PC-3 (cell line): ENCODE data around the gene FRK. TPM values are rescaled to one million over a fixed set of nuclear protein-coding genes. Genes with fewer than 3 reads are reported as not detected.

Experiments used
- ATAC-seq: fragments of 200-7000 bp; cut with Tn5 transposase; 2 replicates; pipeline ENCODE4 v1.9.1; 2020; ENCODE audit warnings: mild to moderate bottlenecking, moderate library complexity
- BruUV-seq: library from RNA; stranded (reverse); fragments of 400-500 nt; replicated peaks from 2 replicates; lab custom pipeline; 2021; lab: Mats Ljungman, UMichigan
- CTCF ChIA-PET: fragments of 300-600 bp; sonication (Branson Sonifier 250); formaldehyde crosslinking; loops from one replicate; lab custom pipeline; 2022; ENCODE audit warnings: antibody characterized with exemption; lab: Charles Lee
- POLR2A ChIA-PET: fragments of 300-600 bp; sonication (Branson Sonifier 250); formaldehyde crosslinking; loops from one replicate; lab custom pipeline; 2022; ENCODE audit warnings: antibody characterized with exemption; ENCODE audit not compliant: unreplicated experiment; lab: Charles Lee
- DNase-seq: peaks from one replicate; pipeline ENCODE4 v3.0.0-alpha.2; 2015
- H2AFZ ChIP-seq: fragments of 300-600 bp; sonication (generic); 2 replicates; pipeline ENCODE4 v1.6.0; 2016; ENCODE audit warnings: antibody characterized with exemption, low read length
- H3F3A ChIP-seq: fragments of 300-600 bp; sonication (generic); one replicate; pipeline ENCODE4 v1.6.0; 2017; ENCODE audit warnings: antibody characterized with exemption, low read length, control low read depth, mild to moderate bottlenecking; ENCODE audit not compliant: unreplicated experiment
- H3K27ac ChIP-seq: fragments of 300-600 bp; sonication (generic); 2 replicates; pipeline ENCODE4 v1.5.1; 2016; ENCODE audit warnings: mild to moderate bottlenecking, low read length
- H3K27me3 ChIP-seq: fragments of 300-600 bp; sonication (generic); 2 replicates; pipeline ENCODE4 v1.6.1; 2016; ENCODE audit warnings: low read length, mixed read lengths
- H3K36me3 ChIP-seq: fragments of 300-600 bp; sonication (generic); 2 replicates; pipeline ENCODE4 v1.6.1; 2016; ENCODE audit warnings: low read depth, mixed run types, low read length, mixed read lengths
- H3K4me1 ChIP-seq: fragments of 300-600 bp; sonication (generic); 2 replicates; pipeline ENCODE4 v1.5.1; 2016; ENCODE audit warnings: low read length; ENCODE audit not compliant: insufficient read depth
- H3K4me2 ChIP-seq: fragments of 300-600 bp; sonication (generic); 2 replicates; pipeline ENCODE4 v1.6.0; 2016; ENCODE audit warnings: low read length
- H3K4me3 ChIP-seq: fragments of 300-600 bp; sonication (generic); 2 replicates; pipeline ENCODE4 v1.5.1; 2016; ENCODE audit warnings: mild to moderate bottlenecking, low read length, mixed read lengths
- H3K79me2 ChIP-seq: fragments of 300-600 bp; sonication (generic); 2 replicates; pipeline ENCODE4 v1.6.1; 2017; ENCODE audit warnings: low read length, mixed read lengths
- H3K9ac ChIP-seq: fragments of 300-600 bp; sonication (generic); 2 replicates; pipeline ENCODE4 v1.6.0; 2016; ENCODE audit warnings: mild to moderate bottlenecking, low read length
- H3K9me2 ChIP-seq: fragments of 300-600 bp; sonication (generic); replicated peaks from 2 replicates; pipeline ENCODE4 v1.6.1; 2016; ENCODE audit warnings: mixed run types, low read length, mixed read lengths
- H3K9me3 ChIP-seq: fragments of 300-600 bp; sonication (generic); 2 replicates; pipeline ENCODE4 v1.6.1; 2016; ENCODE audit warnings: low read length, mixed read lengths
- H4K20me1 ChIP-seq: fragments of 300-600 bp; sonication (generic); 2 replicates; pipeline ENCODE4 v1.6.1; 2016; ENCODE audit warnings: low read length, mixed read lengths
- EZH2 ChIP-seq: fragments of 300-600 bp; sonication (generic); IDR thresholded peaks from one replicate; pipeline ENCODE4 v1.6.1; 2017; ENCODE audit warnings: antibody characterized with exemption, mild to moderate bottlenecking, low read length; ENCODE audit not compliant: unreplicated experiment
- EZH2phosphoT487 ChIP-seq: fragments of 300-600 bp; sonication (generic); IDR thresholded peaks from 2 replicates; pipeline ENCODE4 v1.6.1; 2018; ENCODE audit warnings: mild to moderate bottlenecking, antibody characterized with exemption, low read length, borderline replicate concordance
- intact Hi-C: fragments of 100-400 bp; cut with micrococcal nuclease; formaldehyde crosslinking; loops from 2 replicates; pipeline ENCODE4 v1.9.0; 2023
- total RNA-seq: library from RNA; depleted of rRNA; stranded (reverse); fragments of >200 nt; gene quantifications from 2 replicates; pipeline ENCODE4 v1.2.3, GENCODE V29; 2014
- TF ChIP-seq, protein P1 (sequence below): fragments of 300-600 bp; sonication (generic); conservative IDR thresholded peaks from 2 replicates; pipeline ENCODE4 v1.5.1; 2017; ENCODE audit warnings: antibody characterized with exemption, low read depth, mild to moderate bottlenecking, low read length

The FRK gene
- total RNA-seq, 1 experiment from 2014 or later: 0.66 TPM

DNA sequence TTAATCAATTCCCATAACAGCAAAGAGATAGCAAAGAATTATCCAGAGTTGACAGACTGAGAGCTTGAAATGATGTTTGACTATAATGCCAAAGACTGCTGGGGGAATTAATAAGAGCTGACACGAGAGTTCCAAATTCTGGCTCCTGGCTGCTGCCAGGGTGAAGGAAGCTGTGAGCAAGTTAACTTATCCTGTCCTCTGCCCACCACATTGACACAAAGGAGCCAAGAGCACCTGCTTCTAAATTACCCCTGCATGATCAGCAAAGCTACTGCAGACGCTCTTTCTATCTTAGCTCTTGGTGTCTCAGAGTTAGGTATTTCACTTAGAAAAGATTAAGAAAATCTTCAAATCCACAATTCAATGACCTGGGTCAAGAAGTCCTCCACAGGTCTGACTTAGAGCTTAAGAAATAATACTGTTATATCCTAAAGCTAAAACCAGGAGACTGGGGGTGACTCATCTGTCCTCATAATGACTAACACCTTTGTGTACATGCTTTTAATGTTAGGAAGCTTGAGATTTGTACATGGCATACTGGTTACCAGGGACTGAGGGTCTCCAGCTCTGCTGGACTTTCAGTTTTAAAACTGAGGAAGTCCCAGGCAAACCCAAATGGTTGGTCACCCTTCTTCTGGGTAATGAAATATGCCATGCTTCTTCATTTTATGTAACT lies 13.2 kb upstream of the FRK start:
- H3K9me2 ChIP-seq: no peaks in the 10 kb centered on the region
- no peaks in the 10 kb centered on the region for H3K27me3 ChIP-seq
- no peaks in the 10 kb centered on the region for H3K36me3 ChIP-seq
- H3K9ac ChIP-seq: no peak overlapping the region
- ChIA-PET POLR2A (interaction anchor here (0.5 to 0.6 kb wide), 3 partner anchors 26 to 303 kb away, joined by 3 to 4 read pairs (median 3); no protein-coding TSS in a partner anchor), CTCF (interaction anchor here (0.6 kb wide), 1 partner anchor 63 kb away, joined by 5 read pairs; no protein-coding TSS in a partner anchor)
- ATAC-seq (peak; percentile 73), DNase-seq (peak; percentile 85)
- peak overlapping the region; percentile 39 for H3K27ac ChIP-seq
- H3K4me2 ChIP-seq: peak overlapping the region; percentile 56
- TF ChIP-seq, protein P1, sequence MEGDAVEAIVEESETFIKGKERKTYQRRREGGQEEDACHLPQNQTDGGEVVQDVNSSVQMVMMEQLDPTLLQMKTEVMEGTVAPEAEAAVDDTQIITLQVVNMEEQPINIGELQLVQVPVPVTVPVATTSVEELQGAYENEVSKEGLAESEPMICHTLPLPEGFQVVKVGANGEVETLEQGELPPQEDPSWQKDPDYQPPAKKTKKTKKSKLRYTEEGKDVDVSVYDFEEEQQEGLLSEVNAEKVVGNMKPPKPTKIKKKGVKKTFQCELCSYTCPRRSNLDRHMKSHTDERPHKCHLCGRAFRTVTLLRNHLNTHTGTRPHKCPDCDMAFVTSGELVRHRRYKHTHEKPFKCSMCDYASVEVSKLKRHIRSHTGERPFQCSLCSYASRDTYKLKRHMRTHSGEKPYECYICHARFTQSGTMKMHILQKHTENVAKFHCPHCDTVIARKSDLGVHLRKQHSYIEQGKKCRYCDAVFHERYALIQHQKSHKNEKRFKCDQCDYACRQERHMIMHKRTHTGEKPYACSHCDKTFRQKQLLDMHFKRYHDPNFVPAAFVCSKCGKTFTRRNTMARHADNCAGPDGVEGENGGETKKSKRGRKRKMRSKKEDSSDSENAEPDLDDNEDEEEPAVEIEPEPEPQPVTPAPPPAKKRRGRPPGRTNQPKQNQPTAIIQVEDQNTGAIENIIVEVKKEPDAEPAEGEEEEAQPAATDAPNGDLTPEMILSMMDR: no peak
- TF ChIP-seq EZH2: no peak
- TF ChIP-seq EZH2phosphoT487: no peak
- no peak overlapping the region for H3K4me3 ChIP-seq
- no peaks in the 10 kb centered on the region for H4K20me1 ChIP-seq
- intact Hi-C loops: loop anchor here (5.0 kb wide), 1 partner anchor 47 kb away; no protein-coding TSS in a partner anchor
- H3K79me2 ChIP-seq: no peaks in the 10 kb centered on the region
- H2AFZ ChIP-seq: no peak overlapping the region
- no peaks in the 10 kb centered on the region for H3F3A ChIP-seq
- H3K4me1 ChIP-seq: peaks cover 45% of the 10 kb centered on the region
- no peaks in the 10 kb centered on the region for H3K9me3 ChIP-seq
- no TSS peak for BruUV-seq

- Histone ChIP-seq H3K4me2 (no peak overlapping the region), H3F3A (no peaks in the 10 kb centered on the region), H3K79me2 (no peaks in the 10 kb centered on the region), H4K20me1 (no peaks in the 10 kb centered on the region), H3K4me3 (no peak overlapping the region), H3K9ac (no peak overlapping the region), H2AFZ (no peak overlapping the region), H3K27me3 (no peaks in the 10 kb centered on the region), H3K36me3 (no peaks in the 10 kb centered on the region), H3K27ac (no peak overlapping the region), H3K9me3 (no peaks in the 10 kb centered on the region), H3K9me2 (no peaks in the 10 kb centered on the region), H3K4me1 (peaks cover 45% of the 10 kb centered on the region)
- ChIA-PET POLR2A (no interaction called here), CTCF (no interaction called here)
- no peak for ATAC-seq
- TF ChIP-seq EZH2phosphoT487 (no peak), EZH2 (no peak)
- TF ChIP-seq, protein P1: no peak
- intact Hi-C loops: loop anchor here (5.0 kb wide), 1 partner anchor 45 kb away; no protein-coding TSS in a partner anchor
- DNase-seq: no peak
- BruUV-seq: no TSS peak
These were observed 11.7 kb upstream of the FRK start for GRCh38 chr6:116072368-116072767.
